ENCODE measurements around the gene KCNH1. TPM values are rescaled to one million over a fixed set of nuclear protein-coding genes. Genes with fewer than 3 reads are reported as not detected.

The KCNH1 gene
- 0.03 and 2.1 TPM in 2 replicates for total RNA-seq
- 0.17 and 0.75 TPM in 2 replicates for polyA plus RNA-seq

- no peaks in the 10 kb centered on the region for H3K36me3 ChIP-seq (replicated peaks; ENCODE audit: insufficient read depth, low read depth)
- no peaks in the 10 kb centered on the region for H3K79me2 ChIP-seq
- TF ChIP-seq CTCF (IDR thresholded peaks at IDR 0.05; ENCODE audit: poor library complexity), result peak; percentile 96
- no peak for TF ChIP-seq EZH2 (IDR thresholded peaks at IDR 0.05; ENCODE audit: borderline replicate concordance)
- H3K4me2 ChIP-seq, result peak within 1 kb of the TSS; percentile 98
- H3K27me3 ChIP-seq, result peaks cover 53% of the 10 kb centered on the region
- H3K9me2 ChIP-seq (replicated peaks; ENCODE audit: insufficient read depth), result no peaks in the 10 kb centered on the region
- H3K4me3 ChIP-seq, result peak within 1 kb of the TSS; percentile 67
- no peaks in the 10 kb centered on the region for H3K9me3 ChIP-seq (ENCODE audit: low read depth)
- H2AFZ ChIP-seq, result peak within 1 kb of the TSS; percentile 91
- 4% methylated on average over 59 of the region's 61 CpGs for WGBS (ENCODE audit: low lambda C conversion rate, missing lambda C conversion rate)
- peak; percentile 93 for DNase-seq (ENCODE audit: low spot score)
- H3K4me1 ChIP-seq (ENCODE audit: insufficient read depth), result peaks cover 7% of the 10 kb centered on the region
- no peak within 1 kb of the TSS for H3K27ac ChIP-seq
- no peaks in the 10 kb centered on the region for H4K20me1 ChIP-seq (ENCODE audit: insufficient read depth, poor library complexity, severe bottlenecking)
These were observed at the start of gene KCNH1 for GRCh38 chr1:211133836-211134669. TSS of gene KCNH1 (minus strand) at chr1:211134148. CDS start at chr1:211133945, 203 bp downstream.

GRCh38 chr1:211182746-211183145 lies 48.8 kb upstream of the KCNH1 start:
- Histone ChIP-seq H3K9me3 (ENCODE audit: low read depth) (no peaks in the 10 kb centered on the region), H3K4me1 (ENCODE audit: insufficient read depth) (no peaks in the 10 kb centered on the region), H3K4me2 (no peak overlapping the region), H3K79me2 (no peaks in the 10 kb centered on the region), H3K4me3 (no peak overlapping the region), H4K20me1 (ENCODE audit: insufficient read depth, poor library complexity, severe bottlenecking) (no peaks in the 10 kb centered on the region), H3K9me2 (replicated peaks; ENCODE audit: insufficient read depth) (no peaks in the 10 kb centered on the region), H3K27me3 (no peaks in the 10 kb centered on the region), H3K27ac (no peak overlapping the region), H3K36me3 (replicated peaks; ENCODE audit: insufficient read depth, low read depth) (no peaks in the 10 kb centered on the region), H2AFZ (no peak overlapping the region)
- 64% methylated on average over 2 of the region's 2 CpGs for WGBS (ENCODE audit: low lambda C conversion rate, missing lambda C conversion rate)
- no peak for DNase-seq (ENCODE audit: low spot score)
- TF ChIP-seq EZH2phosphoT487 (IDR thresholded peaks at IDR 0.05; ENCODE audit: low read depth, severe bottlenecking, unreplicated experiment) (no peak), CTCF (IDR thresholded peaks at IDR 0.05; ENCODE audit: poor library complexity) (no peak), EZH2 (IDR thresholded peaks at IDR 0.05; ENCODE audit: borderline replicate concordance) (no peak)

- Histone ChIP-seq H3K4me1 (ENCODE audit: insufficient read depth) (no peaks in the 10 kb centered on the region), H3K27ac (no peak overlapping the region), H4K20me1 (ENCODE audit: insufficient read depth, poor library complexity, severe bottlenecking) (no peaks in the 10 kb centered on the region), H3K4me3 (no peak overlapping the region), H3K9me3 (ENCODE audit: low read depth) (peaks cover 2% of the 10 kb centered on the region), H2AFZ (no peak overlapping the region), H3K79me2 (no peaks in the 10 kb centered on the region), H3K27me3 (no peaks in the 10 kb centered on the region), H3K9me2 (replicated peaks; ENCODE audit: insufficient read depth) (no peaks in the 10 kb centered on the region), H3K36me3 (replicated peaks; ENCODE audit: insufficient read depth, low read depth) (no peaks in the 10 kb centered on the region), H3K4me2 (no peak overlapping the region)
- WGBS (ENCODE audit: low lambda C conversion rate, missing lambda C conversion rate), result 81% methylated on average over 2 of the region's 2 CpGs
- TF ChIP-seq CTCF (IDR thresholded peaks at IDR 0.05; ENCODE audit: poor library complexity) (no peak), EZH2 (IDR thresholded peaks at IDR 0.05; ENCODE audit: borderline replicate concordance) (no peak), EZH2phosphoT487 (IDR thresholded peaks at IDR 0.05; ENCODE audit: low read depth, severe bottlenecking, unreplicated experiment) (no peak)
- DNase-seq (ENCODE audit: low spot score), result no peak
These were observed 40.4 kb upstream of the KCNH1 start for GRCh38 chr1:211174375-211174774.
